Measurements from ENCODE around the gene ZSCAN20.
"Not testable (repeated sequence)": the region's sequence is repeated elsewhere in the genome, so short reads cannot be mapped to it uniquely, and the experiment has no call there.

Gene ZSCAN20

DNA sequence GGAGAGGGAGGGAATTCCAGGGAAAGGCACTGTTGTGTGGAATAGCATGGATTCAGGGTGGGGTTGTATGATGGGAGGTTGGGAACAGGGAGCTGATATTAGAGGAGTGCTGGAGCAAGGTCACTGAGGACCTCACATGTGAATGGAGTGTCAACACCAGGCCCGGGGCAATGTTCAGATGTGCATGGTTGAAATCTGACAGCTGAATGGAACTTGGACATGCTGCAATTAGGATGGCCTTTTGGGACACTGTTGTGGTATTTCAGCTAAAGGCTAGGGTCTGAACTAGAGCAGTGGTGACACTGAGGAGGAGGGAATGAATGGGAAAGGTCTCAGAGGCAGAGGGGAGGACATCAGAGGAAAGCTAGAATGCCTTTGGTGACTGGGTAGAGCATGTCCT is 25.0 kb downstream of the ZSCAN20 start:
- DNase-seq, result no peak

DNA sequence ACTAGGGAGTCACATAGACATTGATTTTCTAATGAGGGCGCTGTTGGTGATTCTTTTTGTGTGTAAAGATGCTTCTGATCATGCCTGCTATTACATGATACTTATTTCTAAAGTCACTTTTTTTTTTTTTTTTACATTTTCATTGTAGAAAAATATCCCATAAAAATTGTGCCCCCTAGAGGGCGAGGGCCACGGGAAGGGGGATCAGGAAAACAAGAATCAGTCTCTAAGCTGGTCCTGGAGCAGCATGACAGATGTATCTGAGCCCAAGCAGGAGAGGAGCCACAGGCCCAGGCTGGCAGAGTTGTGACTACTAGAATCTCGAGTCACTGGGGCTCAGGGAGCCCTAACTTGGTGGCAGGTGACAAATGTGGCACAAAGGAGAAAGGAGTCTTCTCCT is 28.1 kb downstream of the ZSCAN20 start:
- DNase-seq, result no peak

DNA sequence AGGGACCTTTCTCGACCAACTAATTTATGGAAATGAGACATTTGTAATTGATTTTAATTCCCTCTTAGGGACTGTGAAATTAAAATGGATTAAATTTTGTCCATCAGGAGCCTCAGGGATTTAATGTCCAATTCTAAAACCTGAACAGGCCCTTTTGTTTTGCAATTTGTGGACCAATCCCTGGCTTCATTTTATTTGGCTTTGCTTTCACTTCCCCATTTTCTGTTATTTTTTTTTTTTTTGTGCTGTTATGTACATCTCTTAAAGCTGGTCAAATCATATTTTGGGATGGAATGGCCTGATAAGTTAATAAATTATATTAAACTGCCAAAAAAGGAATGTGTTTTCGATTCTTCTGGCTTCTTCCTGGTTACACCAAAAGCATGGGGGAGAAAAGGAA is 28.9 kb downstream of the ZSCAN20 start:
- DNase-seq, result no peak

DNA sequence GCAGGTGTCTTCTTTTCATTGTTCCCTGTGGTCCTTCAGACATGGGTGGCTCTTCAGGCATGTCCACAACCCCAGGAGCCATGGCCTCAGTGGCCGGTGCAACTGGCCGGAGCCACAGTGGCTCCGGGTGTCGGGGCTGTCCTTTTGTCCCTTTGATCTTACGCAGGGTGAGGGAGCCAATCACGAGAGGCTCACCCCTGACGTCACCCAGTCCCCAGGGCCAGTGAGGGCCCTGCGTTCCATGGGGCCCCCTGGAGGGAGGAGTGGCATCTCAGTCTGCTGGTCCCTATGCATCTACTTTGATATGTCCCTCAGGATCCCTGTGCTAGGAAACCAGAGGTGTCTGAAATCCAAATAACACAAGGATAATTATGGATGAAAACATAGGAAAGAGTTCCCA is 29.3 kb downstream of the ZSCAN20 start:
- DNase-seq, result no peak

DNA sequence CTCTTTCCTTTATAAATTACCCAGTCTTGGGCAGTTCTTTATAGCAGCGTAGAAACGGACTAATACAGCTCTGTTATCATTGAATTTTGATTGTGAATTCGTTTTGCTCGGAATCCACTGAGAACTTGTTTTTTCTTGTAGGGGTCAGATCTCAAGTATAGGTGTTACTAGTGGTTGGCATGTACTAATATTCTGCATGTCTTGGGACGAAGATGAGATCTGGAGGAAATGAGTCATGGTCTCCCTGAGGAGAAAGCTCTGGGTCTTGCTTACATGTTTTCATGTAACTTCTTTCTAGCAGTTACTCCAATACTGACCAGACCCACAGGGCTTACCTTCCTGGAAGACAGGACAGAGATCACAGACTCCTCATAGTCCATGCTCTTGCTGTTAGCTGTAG is 30.3 kb downstream of the ZSCAN20 start:
- no peak for DNase-seq

DNA sequence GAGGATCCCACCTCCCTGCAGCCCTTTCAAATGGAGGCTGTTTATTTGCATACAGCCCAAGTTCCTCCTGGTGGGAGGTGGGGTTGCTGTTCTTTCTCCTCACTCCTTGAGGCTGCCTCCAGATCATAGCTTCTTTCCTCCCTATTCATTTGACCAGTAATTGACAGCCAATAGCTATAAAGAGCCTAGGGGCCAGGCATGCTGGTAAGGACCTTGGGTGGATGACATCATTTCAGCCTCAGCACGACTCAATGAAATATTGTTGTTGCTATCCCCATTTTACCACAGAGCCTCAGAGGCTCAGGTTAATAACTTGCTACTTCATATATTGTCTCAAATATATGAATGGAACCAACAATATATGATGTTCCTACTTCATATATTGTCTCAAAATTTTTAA is 31.1 kb downstream of the ZSCAN20 start:
- no peak for DNase-seq

DNA sequence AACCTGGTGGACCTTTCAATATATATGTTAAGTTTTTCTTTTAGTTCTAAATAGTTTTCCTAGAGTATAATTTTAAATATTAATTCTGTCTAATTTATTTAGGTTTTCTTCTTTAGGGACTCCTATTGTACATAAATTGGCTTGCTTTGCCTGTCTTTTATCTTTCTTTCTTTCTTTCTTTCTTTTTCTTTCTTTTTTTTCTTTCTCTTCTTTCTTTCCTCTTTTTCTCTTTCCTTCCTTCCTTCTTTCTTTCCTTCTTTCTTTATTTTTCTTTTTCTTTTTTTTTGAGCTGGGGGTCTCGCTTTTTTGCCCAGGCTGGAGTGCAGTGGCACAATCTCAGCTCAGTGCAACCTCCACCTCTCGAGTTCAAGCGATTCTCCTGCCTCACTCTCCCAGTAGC is 35.2 kb downstream of the ZSCAN20 start:
- DNase-seq, result no peak

DNA sequence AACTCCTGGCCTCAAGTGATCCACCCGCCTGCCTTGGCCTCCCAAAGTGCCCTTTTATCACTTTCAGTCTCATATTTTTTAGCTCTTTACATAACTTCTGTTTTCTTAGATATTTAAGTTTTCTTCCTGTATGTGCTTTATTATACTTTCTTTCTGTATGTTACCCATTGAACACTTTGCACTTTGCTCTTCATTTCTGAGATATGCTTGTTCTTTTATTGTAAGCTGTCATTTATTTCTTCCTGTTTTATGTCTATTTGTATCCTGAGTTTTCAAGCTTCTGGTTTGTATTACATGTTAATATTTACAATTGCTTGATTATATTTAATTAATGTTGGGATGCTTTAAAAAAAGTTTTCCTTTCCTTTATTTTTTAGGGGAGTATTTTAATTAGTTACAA is 35.7 kb downstream of the ZSCAN20 start:
- DNase-seq, result no peak

DNA sequence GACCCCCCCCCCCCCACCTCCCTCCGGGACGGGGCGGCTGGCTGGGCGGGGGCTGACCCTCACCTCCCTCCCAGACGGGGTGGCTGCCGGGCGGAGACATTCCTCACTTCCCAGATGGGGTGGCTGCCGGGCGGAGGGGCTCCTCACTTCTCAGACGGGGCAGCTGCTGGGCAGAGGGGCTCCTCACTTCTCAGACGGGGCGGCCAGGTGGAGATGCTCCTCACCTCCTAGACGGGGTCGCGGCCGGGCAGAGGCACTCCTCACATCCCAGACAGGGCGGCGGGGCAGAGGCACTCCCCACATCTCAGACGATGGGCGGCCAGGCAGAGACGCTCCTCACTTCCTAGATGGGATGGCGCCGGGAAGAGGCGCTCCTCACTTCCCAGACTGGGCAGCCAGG is 36.8 kb downstream of the ZSCAN20 start:
- not testable (repeated sequence) for DNase-seq

DNA sequence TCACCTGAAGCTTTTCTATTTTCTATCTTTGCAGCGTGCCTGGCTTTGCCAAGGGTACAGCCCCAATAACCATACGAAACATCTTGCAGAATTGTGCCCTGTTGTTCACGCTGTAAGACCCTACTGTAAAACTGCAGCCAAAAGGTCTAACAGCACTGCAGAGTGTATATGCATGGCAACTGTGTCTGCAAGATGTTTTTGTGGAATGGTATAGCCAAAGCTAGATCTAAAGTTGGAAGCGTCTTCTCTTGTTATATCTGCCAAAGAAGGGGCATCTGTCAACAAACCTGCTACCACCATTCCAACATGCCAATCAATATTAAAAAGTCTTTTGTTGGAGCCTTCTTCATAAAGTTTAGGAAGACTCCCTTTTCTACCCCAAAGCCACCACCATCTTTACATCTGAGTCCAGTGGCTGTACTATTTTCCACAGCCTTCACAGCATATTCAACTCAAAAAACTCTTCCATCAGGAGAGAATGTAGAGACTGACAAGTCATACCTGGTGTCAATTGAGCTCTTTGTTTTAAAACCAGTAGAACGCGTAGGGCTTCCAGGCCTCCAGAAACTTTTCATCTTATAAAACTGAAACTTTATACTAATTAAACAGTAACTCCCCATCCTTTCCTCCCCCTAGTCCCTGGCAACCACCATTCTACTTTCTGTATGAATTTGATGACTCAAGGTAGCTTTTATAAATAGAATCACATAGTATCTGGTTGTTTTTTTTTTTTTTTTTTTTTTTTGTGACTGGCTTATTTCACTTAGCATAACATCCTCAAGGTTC is 40.0 kb downstream of the ZSCAN20 start:
- DNase-seq, result no peak

DNA sequence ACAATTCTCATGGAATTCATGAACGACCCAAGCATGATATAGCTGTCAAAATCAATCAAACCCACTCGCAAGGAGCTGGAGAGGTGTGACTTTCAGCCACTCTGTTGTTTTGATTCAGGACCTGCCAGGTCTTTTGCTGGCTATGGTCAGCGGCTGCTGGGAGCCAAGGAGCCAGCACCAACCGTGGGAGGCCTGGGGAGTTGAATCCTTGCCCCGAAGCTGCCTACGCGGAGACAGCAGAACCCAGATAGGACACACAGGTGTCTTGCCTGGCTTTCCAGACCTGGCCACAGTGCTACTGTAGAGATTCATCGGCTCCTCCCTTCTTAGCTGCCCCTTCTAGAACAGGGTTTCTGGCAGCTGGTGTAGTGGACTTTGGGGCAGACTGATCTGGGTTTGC is 42.7 kb downstream of the ZSCAN20 start:
- no peak for DNase-seq

DNA sequence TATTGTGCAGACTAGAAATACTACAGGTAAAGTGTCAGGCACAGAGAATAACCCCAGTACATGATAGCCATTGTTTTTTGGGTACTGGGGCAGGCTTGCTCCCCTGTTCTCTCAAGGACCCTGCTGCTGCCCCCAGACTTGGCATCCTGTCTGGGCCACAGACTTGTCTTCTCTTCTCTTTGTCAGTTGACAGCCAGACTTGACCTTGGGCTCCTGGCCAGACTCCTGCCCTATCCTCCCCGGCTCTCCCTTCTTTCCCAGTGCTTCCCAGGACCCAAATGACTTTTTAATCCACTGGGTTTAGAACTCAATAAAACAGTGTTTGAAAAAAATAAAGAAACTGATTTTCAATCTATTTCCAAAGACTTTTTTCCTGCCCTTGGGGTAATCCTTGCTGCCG is 43.2 kb downstream of the ZSCAN20 start:
- DNase-seq, result no peak

DNA sequence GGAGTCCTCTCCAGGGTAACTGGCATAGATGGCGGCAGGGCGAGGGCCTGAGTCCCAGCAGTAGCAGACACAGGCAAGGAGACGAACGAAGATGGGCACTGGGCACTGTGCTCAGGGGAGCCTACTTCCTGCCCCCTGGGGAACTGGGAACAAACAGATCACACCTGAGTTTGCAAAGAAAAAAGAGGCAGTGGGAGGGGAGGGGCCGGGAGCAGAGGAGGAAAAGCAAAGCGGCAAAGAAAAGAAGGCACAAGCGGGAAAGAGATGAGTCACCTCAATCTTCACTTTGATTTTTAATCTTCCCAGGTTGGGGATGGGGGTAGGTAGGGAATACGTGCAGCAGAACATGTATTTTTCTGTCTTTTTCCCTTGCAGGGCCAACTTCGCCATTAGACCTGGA is 44.0 kb downstream of the ZSCAN20 start:
- DNase-seq, result no peak

DNA sequence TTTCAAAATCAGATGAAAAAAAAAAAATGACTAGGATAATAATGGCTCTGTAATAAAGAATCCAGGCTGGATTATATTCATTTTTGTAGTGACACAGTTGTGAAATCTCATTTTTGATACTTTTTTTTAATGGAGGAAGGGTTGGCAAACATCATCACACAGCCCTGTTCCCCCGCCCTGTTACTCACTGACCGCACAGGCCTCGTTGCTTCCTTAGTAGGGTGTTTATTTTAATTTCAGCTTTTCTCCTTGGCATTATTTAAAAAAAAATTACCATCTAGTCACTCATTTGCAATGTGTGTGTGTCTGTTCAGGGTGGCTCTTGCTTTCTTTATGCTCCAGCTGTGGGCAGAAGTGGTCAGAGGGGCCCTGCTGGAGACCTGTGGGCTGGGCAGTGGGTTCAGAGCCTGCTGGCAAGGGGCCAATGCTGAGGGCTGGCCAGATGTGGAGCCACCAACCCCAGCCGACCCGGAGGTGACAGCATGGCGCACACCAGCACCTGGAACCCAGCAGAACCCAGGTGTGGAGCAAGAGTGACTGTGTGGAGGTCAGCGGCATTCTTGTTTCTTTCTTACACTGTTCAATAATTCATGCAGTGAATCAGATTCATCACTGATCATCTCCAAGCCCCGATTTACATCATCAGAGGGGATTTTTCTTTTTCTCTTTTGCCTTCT is 44.6 kb downstream of the ZSCAN20 start:
- no peak for DNase-seq

DNA sequence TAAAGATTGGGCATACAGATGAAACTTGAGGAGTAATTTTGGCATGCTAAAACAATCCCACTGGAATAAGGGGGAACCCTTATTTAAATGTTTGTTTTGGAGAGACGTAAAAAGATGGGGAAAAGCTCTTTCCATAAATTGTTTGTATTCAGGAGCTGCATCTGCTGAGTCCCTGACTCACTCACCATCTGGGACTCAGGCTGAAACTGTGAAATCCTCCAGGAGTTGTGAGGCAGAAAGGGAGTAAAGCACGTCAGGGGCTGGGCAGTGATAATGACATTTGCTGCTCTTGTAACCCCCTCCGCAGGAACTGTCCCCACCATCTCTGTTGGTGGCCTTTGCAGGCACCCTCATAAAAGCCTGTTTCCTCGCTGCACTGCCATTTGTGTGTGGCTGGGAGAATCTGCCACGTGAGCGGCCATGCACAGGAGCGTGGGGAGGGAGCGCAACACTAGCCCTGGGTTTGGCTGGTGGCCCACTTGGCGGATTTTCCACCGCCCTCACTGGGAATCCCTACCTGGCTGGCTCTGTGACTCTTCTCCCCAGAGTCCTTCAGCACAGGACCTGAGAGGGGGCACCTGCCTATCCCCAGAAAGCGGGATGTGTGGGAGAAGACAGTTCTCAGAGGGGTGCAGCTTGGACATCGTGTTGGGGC is 45.3 kb downstream of the ZSCAN20 start:
- no peak for DNase-seq

DNA sequence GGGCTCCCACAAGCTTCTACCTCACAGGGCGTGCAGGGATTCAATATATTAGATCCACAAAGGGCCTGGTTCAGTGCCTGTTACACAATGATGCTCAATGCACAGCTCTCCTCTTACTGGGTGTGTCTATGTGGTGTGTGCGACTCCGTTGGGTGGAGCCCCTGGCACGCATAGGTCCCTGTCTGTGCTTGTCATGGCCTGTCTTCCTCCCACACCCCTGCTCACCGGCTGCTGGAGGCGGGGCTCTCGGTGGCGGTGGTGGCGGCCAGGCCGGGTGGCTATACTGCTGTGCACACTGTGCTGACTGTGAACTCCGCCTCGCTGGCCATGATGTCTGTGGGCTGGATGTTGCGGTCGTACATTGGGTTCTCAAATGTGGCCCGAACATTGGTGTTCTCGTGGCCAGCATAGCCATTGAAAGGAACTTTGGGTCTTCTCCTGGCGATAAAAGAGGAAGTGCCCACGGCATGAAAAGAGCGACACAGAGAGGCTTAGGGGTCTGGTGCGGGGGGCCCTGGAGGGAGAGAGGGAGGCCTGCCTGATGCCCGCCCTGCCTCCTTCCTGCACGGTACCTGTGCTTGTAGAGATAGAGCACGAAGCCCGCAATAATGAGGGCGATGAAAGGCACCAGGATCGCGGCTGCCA is 46.9 kb downstream of the ZSCAN20 start:
- DNase-seq, result no peak

DNA sequence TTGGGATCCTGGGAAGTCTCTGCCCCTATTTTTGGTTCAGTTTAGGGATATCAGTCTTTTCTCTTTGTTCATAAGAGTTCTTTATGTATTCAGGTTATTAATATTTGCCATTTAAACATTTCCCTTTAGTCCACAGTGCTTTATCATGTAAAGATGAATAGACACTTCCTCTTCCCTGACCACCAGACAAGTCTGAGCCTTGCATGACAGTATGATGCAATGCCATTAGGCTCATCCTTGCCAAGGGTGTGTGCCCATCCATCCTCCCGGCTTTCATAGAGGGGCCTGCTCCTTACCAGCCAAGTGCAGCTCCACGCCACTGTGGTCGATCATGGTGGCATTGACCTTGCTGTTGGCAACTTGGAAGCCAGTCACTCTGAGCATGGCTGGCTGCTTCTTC is 52.1 kb downstream of the ZSCAN20 start:
- DNase-seq, result no peak

DNA sequence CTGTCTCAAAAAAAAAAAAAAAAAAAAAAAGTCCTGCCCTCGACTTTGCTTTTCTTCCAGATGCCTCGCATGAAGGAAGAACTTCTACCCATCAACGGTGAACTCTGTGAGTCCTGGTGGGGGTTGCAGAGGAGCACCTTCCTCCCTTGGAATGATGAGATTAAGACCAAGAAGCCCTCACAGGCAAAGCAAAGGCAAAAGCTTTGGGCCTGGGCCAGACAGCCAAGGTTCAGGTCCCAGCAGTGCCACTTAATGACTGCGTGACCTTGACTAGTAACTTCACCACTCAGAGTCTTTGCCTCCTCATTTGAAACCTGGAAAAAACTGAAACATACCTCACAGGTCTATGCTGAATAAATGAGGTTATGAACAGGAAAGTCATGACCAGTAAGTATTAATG is 55.5 kb downstream of the ZSCAN20 start:
- no peak for DNase-seq

DNA sequence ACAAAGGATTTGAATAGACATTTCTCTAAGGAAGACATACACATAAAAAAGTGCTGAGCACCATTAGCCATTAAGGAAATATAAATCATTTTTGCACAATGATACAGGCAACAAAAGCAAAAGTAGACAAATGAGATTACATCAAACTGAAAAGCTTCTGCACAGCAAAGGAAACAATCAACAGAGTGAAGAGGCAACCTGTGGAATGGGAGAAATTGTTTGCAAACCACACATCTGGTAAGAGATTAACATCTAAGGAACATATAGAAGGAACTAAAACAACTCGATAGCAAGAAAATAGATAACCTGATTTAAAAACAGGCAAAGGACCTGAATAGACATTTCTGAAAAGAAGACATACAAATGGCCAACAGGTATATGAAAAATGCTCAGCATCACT is 57.5 kb downstream of the ZSCAN20 start:
- no peak for DNase-seq

DNA sequence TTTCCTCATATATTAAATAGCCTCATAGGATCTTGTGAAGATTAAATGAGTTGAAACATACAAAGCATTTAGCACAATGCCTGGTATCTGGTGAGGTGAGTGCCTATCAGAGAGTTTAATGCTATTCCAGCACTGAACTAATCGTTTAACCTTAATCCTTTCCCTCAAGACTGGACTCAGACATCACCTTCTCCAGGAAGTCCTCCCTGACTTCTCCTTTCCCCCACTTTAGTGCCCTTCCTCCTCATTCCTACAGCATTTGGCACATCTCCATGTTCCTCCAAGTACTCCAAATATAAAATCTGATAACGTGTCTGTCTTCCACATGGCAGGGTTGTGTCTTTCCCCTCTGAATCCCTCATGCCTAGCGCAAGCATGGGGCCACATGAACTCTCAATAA is 59.8 kb downstream of the ZSCAN20 start:
- no peak for DNase-seq

DNA sequence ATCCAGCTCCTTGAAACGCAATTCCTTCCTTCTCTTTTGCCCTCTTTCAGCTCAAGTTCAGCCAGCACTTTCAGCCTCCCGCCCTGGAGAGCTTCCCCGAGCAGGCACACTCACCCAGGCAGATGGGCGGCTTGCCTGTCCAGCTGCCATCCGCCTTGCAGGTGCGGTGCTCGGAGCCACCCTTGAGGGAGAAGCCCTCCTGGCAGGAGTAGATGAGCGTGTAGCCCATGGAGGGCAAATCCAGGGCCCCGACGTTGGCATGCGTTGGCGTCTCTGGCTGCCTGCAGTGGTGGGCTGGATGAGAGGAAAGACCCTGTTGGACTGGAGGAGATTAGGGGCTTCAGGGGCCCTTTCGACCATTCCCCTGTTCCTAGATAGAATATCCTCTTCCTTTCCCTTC is 60.5 kb downstream of the ZSCAN20 start:
- DNase-seq, result no peak

DNA sequence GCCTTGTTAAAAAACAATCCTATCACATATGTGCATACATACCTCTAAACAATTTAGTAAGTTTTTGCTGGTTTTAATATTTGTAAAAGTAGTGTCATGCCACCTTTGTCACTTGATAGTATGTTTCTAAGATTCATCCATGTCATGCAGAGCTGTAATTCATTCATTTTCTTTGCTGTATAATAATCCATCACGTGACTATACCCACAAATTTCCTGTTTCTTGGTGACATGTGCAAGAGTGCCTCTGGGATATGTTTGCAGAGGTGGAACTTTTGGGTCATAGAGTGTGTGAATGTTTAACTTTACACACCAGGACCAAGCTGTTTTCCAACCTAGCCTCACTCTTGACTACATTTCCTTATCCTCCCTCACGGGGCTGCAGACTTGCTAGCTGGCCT is 62.9 kb downstream of the ZSCAN20 start:
- no peak for DNase-seq

DNA sequence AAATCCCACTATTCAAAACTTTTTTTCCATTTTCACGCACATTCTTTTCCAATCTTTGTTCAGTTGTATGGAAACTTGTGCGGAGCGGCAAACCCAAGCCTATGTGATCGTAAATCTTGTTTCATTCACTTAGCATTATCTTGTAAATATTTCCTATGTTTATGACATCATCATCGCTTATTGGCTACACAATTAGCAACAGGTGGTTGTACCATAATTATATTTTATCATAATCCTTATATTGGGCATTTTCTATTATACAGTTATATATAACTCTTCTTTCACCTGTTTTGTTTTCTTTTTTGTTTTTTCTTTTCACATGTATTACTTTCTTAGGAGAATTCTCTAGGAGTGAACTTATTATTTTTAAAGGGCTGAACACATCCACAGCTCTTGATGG is 65.4 kb downstream of the ZSCAN20 start:
- no peak for DNase-seq

DNA sequence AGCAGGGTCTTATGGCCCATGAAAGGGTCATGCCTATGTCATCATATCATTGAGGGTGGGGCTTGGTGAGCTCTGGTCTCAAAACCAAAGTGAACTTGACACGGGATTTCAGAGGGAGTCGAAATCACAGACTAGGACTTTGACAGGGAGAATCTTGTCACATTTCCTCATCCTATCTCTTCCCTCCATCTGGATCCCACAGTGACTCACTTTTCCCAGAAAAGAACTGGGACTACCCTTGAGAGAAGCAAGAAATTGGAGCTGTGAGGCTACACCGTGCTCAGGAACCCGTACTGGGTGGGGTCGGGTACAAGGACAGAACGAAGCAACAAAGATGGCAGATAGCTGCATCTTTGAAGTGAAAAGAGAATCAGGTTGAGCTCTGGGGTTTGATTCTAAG is 69.5 kb downstream of the ZSCAN20 start:
- DNase-seq, result no peak
